Astrocyte (in vitro differentiated cells and primary cell): ENCODE data around the gene PPP1R15A. TPM values are rescaled to one million over a fixed set of nuclear protein-coding genes. Genes with fewer than 3 reads are reported as not detected.
"Not testable (repeated sequence)": the region's sequence is repeated elsewhere in the genome, so short reads cannot be mapped to it uniquely, and the experiment has no call there.

Source experiments
- DNase-seq: peaks from one replicate; pipeline ENCODE4 v3.0.0-alpha.2; 2010; ENCODE audit warnings: low read depth
- FAIRE-seq: peaks from 2 replicates; lab custom pipeline; 2011; peaks lifted over from hg19 to GRCh38; lab: Jason Lieb, UNC
- H2AFZ ChIP-seq: 2 replicates; pipeline ENCODE4 v1.6.0; 2012; ENCODE audit warnings: low read depth, low read length, inconsistent platforms
- H3K27ac ChIP-seq: 2 replicates; pipeline ENCODE4 v1.5.1; 2011; ENCODE audit warnings: low read depth, low read length, inconsistent platforms
- H3K27me3 ChIP-seq: 2 replicates; pipeline ENCODE4 v1.6.0; 2011; ENCODE audit warnings: low read length, inconsistent platforms; ENCODE audit not compliant: insufficient read depth
- H3K36me3 ChIP-seq: 2 replicates; pipeline ENCODE4 v1.5.1; 2011; ENCODE audit warnings: low read length, inconsistent platforms; ENCODE audit not compliant: insufficient read depth
- H3K4me1 ChIP-seq: 2 replicates; pipeline ENCODE4 v1.5.1; 2011; ENCODE audit warnings: low read length, inconsistent platforms; ENCODE audit not compliant: insufficient read depth
- H3K4me2 ChIP-seq: 2 replicates; pipeline ENCODE4 v1.6.0; 2012; ENCODE audit warnings: low read length, inconsistent platforms
- H3K4me3 ChIP-seq: 2 replicates; pipeline ENCODE4 v1.5.1; 2011; ENCODE audit warnings: low read depth, mild to moderate bottlenecking, low read length, inconsistent platforms; ENCODE audit not compliant: insufficient read depth
- H3K79me2 ChIP-seq: 2 replicates; pipeline ENCODE4 v1.6.0; 2012; ENCODE audit warnings: mild to moderate bottlenecking, low read length, inconsistent platforms; ENCODE audit not compliant: insufficient read depth
- H3K9ac ChIP-seq: 2 replicates; pipeline ENCODE4 v1.6.0; 2012; ENCODE audit warnings: mild to moderate bottlenecking, low read length, inconsistent platforms
- H3K9me3 ChIP-seq: 2 replicates; pipeline ENCODE4 v1.5.1; 2012; ENCODE audit warnings: low read depth, mild to moderate bottlenecking, low read length, inconsistent platforms; ENCODE audit not compliant: insufficient read depth
- H4K20me1 ChIP-seq: 2 replicates; pipeline ENCODE4 v1.6.0; 2012; ENCODE audit warnings: low read length, inconsistent platforms; ENCODE audit not compliant: insufficient read depth
- H3K27ac Mint-ChIP-seq: one replicate; pipeline ENCODE4 v1.8.0; 2021; ENCODE audit warnings: mild to moderate bottlenecking, mixed read lengths; ENCODE audit not compliant: unreplicated experiment
- H3K27me3 Mint-ChIP-seq: one replicate; pipeline ENCODE4 v1.8.0; 2021; ENCODE audit warnings: low read depth, mixed read lengths; ENCODE audit not compliant: unreplicated experiment
- H3K36me3 Mint-ChIP-seq: one replicate; pipeline ENCODE4 v1.8.0; 2021; ENCODE audit warnings: low read depth, mixed read lengths; ENCODE audit not compliant: unreplicated experiment
- H3K4me1 Mint-ChIP-seq: one replicate; pipeline ENCODE4 v1.8.0; 2021; ENCODE audit warnings: low read depth, mixed read lengths; ENCODE audit not compliant: unreplicated experiment
- H3K4me3 Mint-ChIP-seq: one replicate; pipeline ENCODE4 v1.8.0; 2021; ENCODE audit warnings: mild to moderate bottlenecking, moderate library complexity, mixed read lengths; ENCODE audit not compliant: unreplicated experiment
- H3K9me3 Mint-ChIP-seq: one replicate; pipeline ENCODE4 v1.8.0; 2021; ENCODE audit warnings: mild to moderate bottlenecking, mixed read lengths; ENCODE audit not compliant: unreplicated experiment
- CTCF ChIP-seq: IDR thresholded peaks from 2 replicates; pipeline ENCODE4 v1.5.1; 2011; ENCODE audit warnings: low read depth, mild to moderate bottlenecking, inconsistent platforms, low read length, moderate library complexity; ENCODE audit not compliant: insufficient read depth
- EZH2 ChIP-seq: IDR thresholded peaks from 2 replicates; pipeline ENCODE4 v1.6.1; 2012; ENCODE audit warnings: mild to moderate bottlenecking, low read length, inconsistent platforms; ENCODE audit not compliant: insufficient read depth
- total RNA-seq: library from RNA; stranded (reverse); gene quantifications from 2 replicates; pipeline ENCODE4 v1.2.1, GENCODE V29; 2021

PPP1R15A gene
- total RNA-seq, 1 donor from 2014 or later = 53.2 TPM

GRCh38 chr19:48868114-48868886 is 3.9 kb upstream of the PPP1R15A start, which contains the start of gene PLEKHA4:
Gene PLEKHA4 (minus strand): TSS chr19:48868617. CDS start chr19:48867620, 997 bp downstream.
- peaks cover 11% of the 10 kb centered on the region for H3K4me1 Mint-ChIP-seq
- peak within 1 kb of the TSS; percentile 87 for H3K4me3 Mint-ChIP-seq
- H3K79me2 ChIP-seq = peaks cover 25% of the 10 kb centered on the region
- peaks cover 15% of the 10 kb centered on the region for H3K4me1 ChIP-seq
- no peaks in the 10 kb centered on the region for H3K27me3 ChIP-seq
- H3K4me2 ChIP-seq = peak within 1 kb of the TSS; percentile 98
- H3K9me3 Mint-ChIP-seq = no peaks in the 10 kb centered on the region
- no peaks in the 10 kb centered on the region for H3K9me3 ChIP-seq
- H3K27ac Mint-ChIP-seq = peak within 1 kb of the TSS; percentile 94
- peak within 1 kb of the TSS; percentile 54 for H3K4me3 ChIP-seq
- peak within 1 kb of the TSS; percentile 91 for H3K9ac ChIP-seq
- DNase-seq = no peak
- peak within 1 kb of the TSS; percentile 82 for H2AFZ ChIP-seq
- TF ChIP-seq CTCF = no peak
- H3K27me3 Mint-ChIP-seq = no peaks in the 10 kb centered on the region
- H3K36me3 Mint-ChIP-seq = peaks cover 11% of the 10 kb centered on the region
- FAIRE-seq = no peak
- H3K27ac ChIP-seq = peak within 1 kb of the TSS; percentile 45
- peaks cover 9% of the 10 kb centered on the region for H4K20me1 ChIP-seq
- H3K36me3 ChIP-seq = peaks cover 2% of the 10 kb centered on the region

- DNase-seq (no peak), FAIRE-seq (no peak)
- no peaks in the 10 kb centered on the region for H3K9me3 ChIP-seq
- H3K4me1 Mint-ChIP-seq = peaks cover 25% of the 10 kb centered on the region
- no peak overlapping the region for H3K27ac ChIP-seq
- peaks cover 16% of the 10 kb centered on the region for H3K36me3 Mint-ChIP-seq
- peaks cover 26% of the 10 kb centered on the region for H4K20me1 ChIP-seq
- H3K4me1 ChIP-seq = peaks cover 25% of the 10 kb centered on the region
- H3K27me3 ChIP-seq = no peaks in the 10 kb centered on the region
- peaks cover 43% of the 10 kb centered on the region for H3K79me2 ChIP-seq
- TF ChIP-seq EZH2 = no peak
- TF ChIP-seq CTCF = no peak
- H3K4me2 ChIP-seq = no peak overlapping the region
- no peak overlapping the region for H3K4me3 ChIP-seq
- H3K36me3 ChIP-seq = peaks cover 16% of the 10 kb centered on the region
- no peaks in the 10 kb centered on the region for H3K27me3 Mint-ChIP-seq
- H3K9ac ChIP-seq = no peak overlapping the region
- no peak overlapping the region for H2AFZ ChIP-seq
- no peaks in the 10 kb centered on the region for H3K9me3 Mint-ChIP-seq
- H3K27ac Mint-ChIP-seq = no peak overlapping the region
- H3K4me3 Mint-ChIP-seq = no peak overlapping the region
Measured at GRCh38 chr19:48870048-48870447, 2.2 kb upstream of the PPP1R15A start.

- Mint-ChIP-seq H3K36me3 (peaks cover 20% of the 10 kb centered on the region), H3K4me3 (peak overlapping the region; percentile 99), H3K4me1 (peaks cover 36% of the 10 kb centered on the region)
- peak overlapping the region; percentile 94 for H3K4me3 ChIP-seq
- not testable (repeated sequence) for H3K27me3 Mint-ChIP-seq, FAIRE-seq, H3K9me3 Mint-ChIP-seq, H3K9me3 ChIP-seq, H2AFZ ChIP-seq, H3K27ac Mint-ChIP-seq, H3K9ac ChIP-seq, DNase-seq, H3K27me3 ChIP-seq
- H3K27ac ChIP-seq = peak overlapping the region; percentile 99
- H3K79me2 ChIP-seq = peaks cover 55% of the 10 kb centered on the region
- peaks cover 25% of the 10 kb centered on the region for H3K36me3 ChIP-seq
- H4K20me1 ChIP-seq = peaks cover 41% of the 10 kb centered on the region
- H3K4me1 ChIP-seq = peaks cover 36% of the 10 kb centered on the region
- peak overlapping the region; percentile 30 for H3K4me2 ChIP-seq
Measured at GRCh38 chr19:48871471-48872181, 595 bp upstream of the PPP1R15A start.
